OCI-LY7 (cell line): ENCODE data around the gene DLX4. TPM values are rescaled to one million over a fixed set of nuclear protein-coding genes. Genes with fewer than 3 reads are reported as not detected.

ENCODE experiments used
- BruUV-seq: library from RNA; stranded (reverse); fragments of 400-500 nt; replicated peaks from 2 replicates; lab custom pipeline; 2021; lab: Mats Ljungman, UMichigan
- CTCF ChIA-PET: fragments of 300-600 bp; sonication (Branson Sonifier 250); formaldehyde crosslinking; loops from one replicate; lab custom pipeline; 2022; ENCODE audit warnings: antibody characterized with exemption; ENCODE audit not compliant: unreplicated experiment; lab: Charles Lee
- POLR2A ChIA-PET: fragments of 300-600 bp; sonication (Branson Sonifier 250); formaldehyde crosslinking; loops from one replicate; lab custom pipeline; 2022; ENCODE audit warnings: antibody characterized with exemption; lab: Charles Lee
- DNase-seq: peaks from one replicate; pipeline ENCODE4 v3.0.0-alpha.2; 2015; ENCODE audit warnings: low spot score
- H2AFZ ChIP-seq: fragments of 200-600 bp; sonication (generic), shearing (Covaris generic); 2 replicates; pipeline ENCODE4 v1.6.1; 2014; ENCODE audit warnings: mild to moderate bottlenecking, antibody characterized with exemption, low read length, moderate library complexity
- H3K27ac ChIP-seq: fragments of 200-600 bp; sonication (generic); 2 replicates; pipeline ENCODE4 v1.5.1; 2014; ENCODE audit warnings: mixed run types, low read depth, mild to moderate bottlenecking, moderate library complexity, low read length, inconsistent platforms; ENCODE audit not compliant: poor library complexity, severe bottlenecking
- H3K36me3 ChIP-seq: fragments of 200-600 bp; sonication (generic); 2 replicates; pipeline ENCODE4 v1.6.1; 2014; ENCODE audit warnings: mild to moderate bottlenecking, antibody characterized with exemption, low read length, moderate library complexity, mixed read lengths; ENCODE audit not compliant: insufficient read depth
- H3K4me1 ChIP-seq: fragments of 200-600 bp; sonication (generic); 2 replicates; pipeline ENCODE4 v1.5.1; 2014; ENCODE audit warnings: mild to moderate bottlenecking, low read length; ENCODE audit not compliant: insufficient read depth, poor library complexity, severe bottlenecking
- H3K4me2 ChIP-seq: fragments of 200-600 bp; sonication (generic); 2 replicates; pipeline ENCODE4 v1.6.1; 2014; ENCODE audit warnings: mild to moderate bottlenecking, low read length
- H3K4me3 ChIP-seq: fragments of 200-600 bp; sonication (generic); 2 replicates; pipeline ENCODE4 v1.5.1; 2014; ENCODE audit warnings: mild to moderate bottlenecking, low read depth, low read length; ENCODE audit not compliant: poor library complexity, severe bottlenecking
- H3K79me2 ChIP-seq: fragments of 200-600 bp; sonication (generic); 2 replicates; pipeline ENCODE4 v1.6.1; 2016; ENCODE audit warnings: low read depth, mild to moderate bottlenecking, low read length, moderate library complexity, mixed read lengths; ENCODE audit not compliant: insufficient read depth
- H3K9me2 ChIP-seq: fragments of 200-600 bp; sonication (generic); 2 replicates; pipeline ENCODE4 v1.6.1; 2016; ENCODE audit warnings: mild to moderate bottlenecking, low read length, mixed read lengths; ENCODE audit not compliant: insufficient read depth
- H3K9me3 ChIP-seq: fragments of 200-600 bp; sonication (generic); 2 replicates; pipeline ENCODE4 v1.6.1; 2014; ENCODE audit warnings: mild to moderate bottlenecking, mixed run types, low read length, mixed read lengths
- H4K20me1 ChIP-seq: fragments of 200-600 bp; sonication (generic); 2 replicates; pipeline ENCODE4 v1.6.1; 2014; ENCODE audit warnings: mild to moderate bottlenecking, antibody characterized with exemption, low read length, moderate library complexity, mixed read lengths; ENCODE audit not compliant: insufficient read depth
- EZH2phosphoT487 ChIP-seq: fragments of 200-600 bp; sonication (generic); IDR thresholded peaks from 2 replicates; pipeline ENCODE4 v1.6.1; 2018; ENCODE audit warnings: low read depth, borderline replicate concordance, mild to moderate bottlenecking, mixed run types, antibody characterized with exemption, low read length, moderate library complexity, mixed read lengths
- intact Hi-C: fragments of 100-400 bp; cut with micrococcal nuclease; formaldehyde crosslinking; loops from one replicate; pipeline ENCODE4 v1.10.0; 2022; ENCODE audit not compliant: unreplicated experiment
- total RNA-seq, 2 experiments: library from RNA; depleted of rRNA in 1 of 2; stranded (reverse); fragments of >200 nt in 1 of 2; shearing (Covaris generic) in 1 of 2; gene quantifications; 2 replicates each; pipeline ENCODE4 v1.2.3, GENCODE V29; 2014 to 2022
- TF ChIP-seq, protein P1 (sequence below): fragments of 200-600 bp; sonication (generic); conservative IDR thresholded peaks from 2 replicates; pipeline ENCODE4 v1.5.1; 2014; ENCODE audit warnings: mild to moderate bottlenecking, antibody characterized with exemption, low read length, moderate library complexity, mixed read lengths

Gene DLX4
- total RNA-seq, 2 experiments from 2014 or later, result 0.27 to 0.47 TPM

DNA sequence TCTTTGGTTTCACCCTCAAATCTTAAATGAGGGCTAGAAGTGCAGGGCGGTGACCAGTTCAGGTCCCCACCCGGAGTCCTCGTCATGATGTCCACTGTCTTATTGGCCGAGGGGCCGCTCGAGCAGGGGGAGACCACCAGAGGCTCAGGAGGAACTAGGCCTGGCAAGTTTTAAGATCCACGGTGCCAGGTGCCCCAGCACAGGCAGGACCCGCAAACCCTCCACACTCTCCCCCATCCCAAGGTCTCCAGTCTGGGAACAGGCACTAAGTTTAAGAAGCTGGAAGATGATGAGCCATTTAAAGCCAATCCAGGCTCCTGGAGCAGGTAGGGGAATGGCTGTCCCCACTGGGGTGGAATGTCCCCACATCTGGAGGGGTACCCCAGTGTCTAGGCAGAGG lies 21.9 kb downstream of the DLX4 start:
- Histone ChIP-seq H3K27ac (no peak overlapping the region), H3K4me2 (no peak overlapping the region), H3K36me3 (no peaks in the 10 kb centered on the region), H3K9me2 (no peaks in the 10 kb centered on the region), H4K20me1 (no peaks in the 10 kb centered on the region), H3K9me3 (no peaks in the 10 kb centered on the region), H3K4me1 (no peaks in the 10 kb centered on the region), H3K79me2 (no peaks in the 10 kb centered on the region), H3K4me3 (no peak overlapping the region), H2AFZ (no peak overlapping the region)
- DNase-seq, result no peak
- CTCF ChIA-PET, result no interaction called here
- TF ChIP-seq, protein P1, sequence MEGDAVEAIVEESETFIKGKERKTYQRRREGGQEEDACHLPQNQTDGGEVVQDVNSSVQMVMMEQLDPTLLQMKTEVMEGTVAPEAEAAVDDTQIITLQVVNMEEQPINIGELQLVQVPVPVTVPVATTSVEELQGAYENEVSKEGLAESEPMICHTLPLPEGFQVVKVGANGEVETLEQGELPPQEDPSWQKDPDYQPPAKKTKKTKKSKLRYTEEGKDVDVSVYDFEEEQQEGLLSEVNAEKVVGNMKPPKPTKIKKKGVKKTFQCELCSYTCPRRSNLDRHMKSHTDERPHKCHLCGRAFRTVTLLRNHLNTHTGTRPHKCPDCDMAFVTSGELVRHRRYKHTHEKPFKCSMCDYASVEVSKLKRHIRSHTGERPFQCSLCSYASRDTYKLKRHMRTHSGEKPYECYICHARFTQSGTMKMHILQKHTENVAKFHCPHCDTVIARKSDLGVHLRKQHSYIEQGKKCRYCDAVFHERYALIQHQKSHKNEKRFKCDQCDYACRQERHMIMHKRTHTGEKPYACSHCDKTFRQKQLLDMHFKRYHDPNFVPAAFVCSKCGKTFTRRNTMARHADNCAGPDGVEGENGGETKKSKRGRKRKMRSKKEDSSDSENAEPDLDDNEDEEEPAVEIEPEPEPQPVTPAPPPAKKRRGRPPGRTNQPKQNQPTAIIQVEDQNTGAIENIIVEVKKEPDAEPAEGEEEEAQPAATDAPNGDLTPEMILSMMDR, result no peak
- no peak for TF ChIP-seq EZH2phosphoT487
- POLR2A ChIA-PET, result no interaction called here
- intact Hi-C loops, result no loop called here
- no TSS peak for BruUV-seq

DNA sequence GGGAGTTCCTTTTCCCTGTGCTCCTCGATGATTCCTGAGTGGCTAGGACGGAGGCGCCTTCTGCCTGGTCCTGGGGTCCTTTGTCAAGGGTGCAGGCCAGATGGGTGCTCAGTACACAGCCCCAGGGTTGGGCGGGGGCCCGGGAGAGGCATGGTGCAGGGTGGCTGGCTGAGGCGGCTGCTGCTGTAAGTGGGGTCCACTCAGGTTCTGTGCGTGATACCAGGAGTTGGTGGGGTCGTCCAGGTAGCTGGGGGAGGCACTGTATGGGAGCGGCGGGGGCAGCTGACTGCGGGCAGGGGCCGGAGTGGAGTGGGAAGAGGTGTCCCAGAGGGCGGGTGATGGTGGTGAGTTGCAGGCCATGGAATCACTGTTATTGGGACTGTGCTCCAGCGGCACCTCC lies 22.4 kb downstream of the DLX4 start:
- no peaks in the 10 kb centered on the region for H3K9me3 ChIP-seq
- ChIA-PET CTCF (no interaction called here), POLR2A (no interaction called here)
- no peaks in the 10 kb centered on the region for H4K20me1 ChIP-seq
- no TSS peak for BruUV-seq
- no peak overlapping the region for H2AFZ ChIP-seq
- DNase-seq, result no peak
- H3K4me2 ChIP-seq, result no peak overlapping the region
- no peaks in the 10 kb centered on the region for H3K36me3 ChIP-seq
- H3K4me3 ChIP-seq, result no peak overlapping the region
- H3K9me2 ChIP-seq, result no peaks in the 10 kb centered on the region
- no peaks in the 10 kb centered on the region for H3K4me1 ChIP-seq
- H3K79me2 ChIP-seq, result no peaks in the 10 kb centered on the region
- H3K27ac ChIP-seq, result no peak overlapping the region
- TF ChIP-seq, protein P1, result no peak
- TF ChIP-seq EZH2phosphoT487, result no peak
- intact Hi-C loops, result no loop called here

DNA sequence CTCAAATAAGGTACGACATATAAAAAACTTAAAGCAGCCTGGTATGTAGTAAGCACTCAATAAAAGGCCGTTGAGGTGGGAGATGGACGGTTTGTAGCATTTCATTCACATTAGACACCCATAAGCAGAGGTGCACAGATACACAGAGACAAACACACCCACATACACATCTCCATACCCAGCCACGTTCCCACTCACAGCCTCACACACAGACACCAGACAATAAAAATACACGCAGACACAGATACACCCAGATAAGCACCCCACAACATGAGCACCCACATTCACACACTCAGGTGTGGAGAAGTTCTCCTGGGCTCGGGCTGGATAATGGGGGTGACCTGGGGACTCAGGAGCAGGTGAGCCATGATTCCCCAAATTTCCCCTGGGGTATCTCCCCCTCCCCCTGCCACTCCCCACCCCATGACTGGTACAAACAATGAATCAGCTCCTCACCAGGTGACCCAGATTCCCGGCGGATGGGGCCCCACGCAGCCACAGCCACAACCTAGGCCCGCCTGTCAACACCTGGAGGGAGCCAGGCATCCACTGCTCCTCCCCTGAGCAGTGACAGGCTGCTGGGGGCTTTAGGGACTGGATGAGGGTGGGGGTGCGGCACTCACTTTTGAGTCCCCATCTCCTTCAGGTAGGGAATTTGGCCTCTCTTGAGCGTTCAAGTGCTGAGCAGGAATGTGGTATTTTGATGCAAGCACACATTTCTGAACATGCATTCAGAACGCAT lies 23.4 kb downstream of the DLX4 start:
- Histone ChIP-seq H3K9me2 (no peaks in the 10 kb centered on the region), H3K4me1 (no peaks in the 10 kb centered on the region), H4K20me1 (no peaks in the 10 kb centered on the region), H2AFZ (no peak overlapping the region), H3K4me2 (no peak overlapping the region), H3K27ac (no peak overlapping the region), H3K9me3 (no peaks in the 10 kb centered on the region), H3K36me3 (no peaks in the 10 kb centered on the region), H3K79me2 (no peaks in the 10 kb centered on the region), H3K4me3 (no peak overlapping the region)
- no peak for DNase-seq
- no TSS peak for BruUV-seq
- ChIA-PET CTCF (no interaction called here), POLR2A (no interaction called here)
- TF ChIP-seq, protein P1, result no peak
- TF ChIP-seq EZH2phosphoT487, result no peak
- intact Hi-C loops, result no loop called here
